Stomach (tissue), 4 donors: ENCODE measurements around the gene PPP1R12A.

ENCODE experiments used
- EP300 ChIP-seq: sonication (generic); formaldehyde crosslinking; IDR thresholded peaks from one replicate; pipeline ENCODE4 v1.6.1; 2017; ENCODE audit warnings: antibody characterized with exemption
- POLR2A ChIP-seq, 4 donors: fragments of 450-650 bp; IDR thresholded peaks; one replicate each; pipeline ENCODE4 v1.6.1; 2016; ENCODE audit warnings: antibody characterized with exemption in 4 of 4, control low read depth in 2 of 4, mild to moderate bottlenecking in 1 of 4, moderate library complexity in 1 of 4
- POLR2AphosphoS5 ChIP-seq, 3 donors: sonication (generic); formaldehyde crosslinking; IDR thresholded peaks; one replicate each; pipeline ENCODE4 v1.6.1; 2016; ENCODE audit warnings: antibody characterized with exemption in 3 of 3
- TF ChIP-seq, protein P1 (sequence below), 7 experiments: fragments of 450-650 bp in 4 of 7; fragments of 200-600 bp in 3 of 7; sonication (generic) in 3 of 7; IDR thresholded peaks; one replicate each; pipeline ENCODE4 v1.5.1; 2016 to 2019; ENCODE audit warnings: antibody characterized with exemption in 7 of 7, control low read depth in 2 of 7, mild to moderate bottlenecking in 1 of 7

DNA sequence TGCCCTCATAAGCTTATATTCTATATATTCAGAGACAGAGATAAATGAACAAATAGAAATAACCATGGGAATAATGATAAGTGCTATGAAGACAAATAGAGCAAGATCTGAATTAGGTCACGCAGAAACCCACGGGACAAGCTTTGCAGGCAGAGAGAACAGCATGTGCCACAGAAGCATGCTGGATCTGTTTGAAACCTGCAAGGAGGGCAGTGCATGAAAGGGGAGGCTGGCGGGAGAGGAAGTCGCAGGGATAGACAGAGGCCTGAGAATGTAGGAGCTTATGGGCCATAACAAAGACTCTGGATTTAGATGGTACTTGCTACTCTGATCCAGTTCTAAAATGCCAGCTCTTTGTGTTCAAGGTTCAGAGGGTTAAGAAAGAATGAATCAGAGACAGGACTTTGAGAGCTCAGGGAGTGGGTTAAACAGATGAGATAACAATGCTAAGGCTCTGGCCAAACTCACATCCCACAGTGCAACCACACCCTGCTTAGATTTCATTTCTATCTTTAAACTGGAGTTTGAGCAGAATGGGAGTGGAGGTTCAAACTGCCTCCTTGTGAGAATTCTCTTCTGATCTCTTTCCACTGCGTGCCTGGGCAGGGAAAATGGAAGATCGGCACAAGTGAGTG lies 49.2 kb upstream of the PPP1R12A start:
- TF ChIP-seq POLR2AphosphoS5 (IDR thresholded peaks at IDR 0.05) (no peak), POLR2A (IDR thresholded peaks at IDR 0.05) (no peak), EP300 (no peak)
- TF ChIP-seq, protein P1, sequence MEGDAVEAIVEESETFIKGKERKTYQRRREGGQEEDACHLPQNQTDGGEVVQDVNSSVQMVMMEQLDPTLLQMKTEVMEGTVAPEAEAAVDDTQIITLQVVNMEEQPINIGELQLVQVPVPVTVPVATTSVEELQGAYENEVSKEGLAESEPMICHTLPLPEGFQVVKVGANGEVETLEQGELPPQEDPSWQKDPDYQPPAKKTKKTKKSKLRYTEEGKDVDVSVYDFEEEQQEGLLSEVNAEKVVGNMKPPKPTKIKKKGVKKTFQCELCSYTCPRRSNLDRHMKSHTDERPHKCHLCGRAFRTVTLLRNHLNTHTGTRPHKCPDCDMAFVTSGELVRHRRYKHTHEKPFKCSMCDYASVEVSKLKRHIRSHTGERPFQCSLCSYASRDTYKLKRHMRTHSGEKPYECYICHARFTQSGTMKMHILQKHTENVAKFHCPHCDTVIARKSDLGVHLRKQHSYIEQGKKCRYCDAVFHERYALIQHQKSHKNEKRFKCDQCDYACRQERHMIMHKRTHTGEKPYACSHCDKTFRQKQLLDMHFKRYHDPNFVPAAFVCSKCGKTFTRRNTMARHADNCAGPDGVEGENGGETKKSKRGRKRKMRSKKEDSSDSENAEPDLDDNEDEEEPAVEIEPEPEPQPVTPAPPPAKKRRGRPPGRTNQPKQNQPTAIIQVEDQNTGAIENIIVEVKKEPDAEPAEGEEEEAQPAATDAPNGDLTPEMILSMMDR (IDR thresholded peaks at IDR 0.05), result no peak
